Fibroblast of lung (primary cell): Measurements from ENCODE around the gene TF. TPM values are rescaled to one million over a fixed set of nuclear protein-coding genes. Genes with fewer than 3 reads are reported as not detected.

Experiments used
- DNase-seq, 2 donors: peaks; one replicate each; pipeline versions ENCODE4 v3.0.0 to v3.0.0-alpha.2; 2010; ENCODE audit warnings: low read depth in 2 of 2
- H2AFZ ChIP-seq: 2 replicates; pipeline ENCODE4 v1.5.1; 2012; ENCODE audit warnings: low read length, control low read depth, inconsistent platforms
- H3K27ac ChIP-seq: 2 replicates; pipeline ENCODE4 v1.5.1; 2011; ENCODE audit warnings: low read length, control low read depth; ENCODE audit not compliant: insufficient read depth
- H3K27me3 ChIP-seq: 2 replicates; pipeline ENCODE4 v1.5.1; 2011; ENCODE audit warnings: mild to moderate bottlenecking, low read length; ENCODE audit not compliant: control insufficient read depth, insufficient read depth
- H3K36me3 ChIP-seq: 2 replicates; pipeline ENCODE4 v1.5.1; 2011; ENCODE audit warnings: low read length; ENCODE audit not compliant: control insufficient read depth, insufficient read depth
- H3K4me1 ChIP-seq: 2 replicates; pipeline ENCODE4 v1.5.1; 2011; ENCODE audit warnings: low read length; ENCODE audit not compliant: control insufficient read depth, insufficient read depth; ENCODE audit errors: extremely low read depth
- H3K4me2 ChIP-seq: 2 replicates; pipeline ENCODE4 v1.5.1; 2011; ENCODE audit warnings: low read length, control low read depth; ENCODE audit not compliant: insufficient read depth; ENCODE audit errors: extremely low read depth
- H3K4me3 ChIP-seq, 4 experiments: fragments of 200-600 bp in 1 of 4; sonication (generic) in 1 of 4; replicated peaks in 1 of 4; 2 replicates each; pipeline ENCODE4 v1.5.1; 2011 to 2016; ENCODE audit warnings: low read length in 4 of 4, low read depth in 3 of 4, mild to moderate bottlenecking in 3 of 4, control low read depth in 2 of 4, inconsistent platforms in 1 of 4, mixed read lengths in 1 of 4; ENCODE audit not compliant: insufficient read depth in 1 of 4; ENCODE audit errors: control extremely low read depth in 1 of 4
- H3K79me2 ChIP-seq: 2 replicates; pipeline ENCODE4 v1.5.1; 2012; ENCODE audit warnings: mild to moderate bottlenecking, low read length, inconsistent platforms; ENCODE audit not compliant: control insufficient read depth, insufficient read depth
- H3K9ac ChIP-seq: 2 replicates; pipeline ENCODE4 v1.5.1; 2011; ENCODE audit warnings: mild to moderate bottlenecking, low read length, control low read depth; ENCODE audit not compliant: insufficient read depth
- H3K9me3 ChIP-seq: 2 replicates; pipeline ENCODE4 v1.5.1; 2012; ENCODE audit warnings: low read depth, low read length; ENCODE audit not compliant: control insufficient read depth, insufficient read depth
- H4K20me1 ChIP-seq: 2 replicates; pipeline ENCODE4 v1.5.1; 2011; ENCODE audit warnings: low read length; ENCODE audit not compliant: control insufficient read depth, insufficient read depth; ENCODE audit errors: extremely low read depth
- CTCF ChIP-seq, 2 donors: IDR thresholded peaks in 1 of 2; conservative IDR thresholded peaks in 1 of 2; 1 replicate in 1 of 2; 2 replicates in 1 of 2; pipeline ENCODE4 v1.5.1; 2011 to 2012; ENCODE audit warnings: low read length in 2 of 2, control low read depth in 1 of 2, inconsistent platforms in 1 of 2, low read depth in 1 of 2, mild to moderate bottlenecking in 1 of 2
- EZH2 ChIP-seq: IDR thresholded peaks from 2 replicates; pipeline ENCODE4 v1.5.1; 2012; ENCODE audit warnings: low read length, control low read depth, mild to moderate bottlenecking; ENCODE audit errors: missing control alignments
- polyA plus RNA-seq, 2 donors: library from polyadenylated mRNA; depleted of rRNA in 1 of 2; stranded (reverse) in 1 of 2; unstranded in 1 of 2; fragments of >200 nt; gene quantifications; 2 replicates each; pipeline ENCODE4 v1.2.1, GENCODE V29; 2011 to 2012; ENCODE audit warnings: missing spikeins in 1 of 2
- total RNA-seq: library from RNA; depleted of rRNA; stranded (reverse); fragments of >200 nt; gene quantifications from 2 replicates; pipeline ENCODE4 v1.2.1, GENCODE V29; 2014

TF gene
- total and polyA plus RNA-seq, 2 donors (not counting 1 experiment from before 2014, with no cell fraction given) = 0.05 to 0.33 TPM

DNA sequence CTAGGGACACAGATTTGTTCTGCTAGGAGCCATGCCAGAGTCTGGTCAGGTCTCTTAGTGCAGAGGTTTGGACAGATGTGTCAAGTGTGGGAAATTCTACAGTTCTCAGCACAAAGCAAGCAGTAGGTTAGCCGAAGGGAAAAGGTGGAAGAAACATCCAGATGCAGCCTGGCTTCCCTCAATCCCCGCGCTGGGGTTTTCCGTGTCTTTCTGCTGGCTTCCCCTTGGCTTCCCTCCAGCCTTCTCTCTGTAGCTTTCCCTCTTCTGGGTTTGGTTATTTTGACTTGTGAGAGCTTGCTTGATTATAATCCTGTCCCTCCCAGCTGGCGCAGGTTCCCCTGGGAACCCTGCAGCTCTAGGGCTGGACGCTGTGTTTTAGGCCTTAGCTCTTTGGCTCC is 4.1 kb downstream of the TF start:
- Histone ChIP-seq H3K9ac (no peak overlapping the region), H3K4me3 (no peak overlapping the region), H3K27me3 (peaks cover 11% of the 10 kb centered on the region), H3K4me2 (no peak overlapping the region), H4K20me1 (no peaks in the 10 kb centered on the region), H3K4me1 (no peaks in the 10 kb centered on the region), H3K9me3 (no peaks in the 10 kb centered on the region), H2AFZ (no peak overlapping the region), H3K79me2 (no peaks in the 10 kb centered on the region), H3K27ac (no peak overlapping the region), H3K36me3 (no peaks in the 10 kb centered on the region)
- no peak for DNase-seq
- TF ChIP-seq EZH2 (no peak), CTCF (conservative IDR thresholded peaks at IDR 0.05 in 1 of 2, IDR thresholded peaks at IDR 0.05 in 1 of 2; ENCODE audit: low read depth in 1 of 2, low read length in 2 of 2) (no peak)

GRCh38 chr3:133753107-133753778 is 7.0 kb downstream of the TF start:
- Histone ChIP-seq H3K27ac (no peak overlapping the region), H3K9me3 (no peaks in the 10 kb centered on the region), H2AFZ (no peak overlapping the region), H3K4me2 (no peak overlapping the region), H3K4me1 (no peaks in the 10 kb centered on the region), H3K27me3 (no peaks in the 10 kb centered on the region), H3K79me2 (no peaks in the 10 kb centered on the region), H3K36me3 (no peaks in the 10 kb centered on the region), H4K20me1 (no peaks in the 10 kb centered on the region), H3K9ac (no peak overlapping the region), H3K4me3 (no peak overlapping the region)
- no peak for DNase-seq
- TF ChIP-seq EZH2 (no peak), CTCF (conservative IDR thresholded peaks at IDR 0.05 in 1 of 2, IDR thresholded peaks at IDR 0.05 in 1 of 2; ENCODE audit: low read depth in 1 of 2, low read length in 2 of 2) (no peak)

GRCh38 chr3:133753779-133754164 is 7.6 kb downstream of the TF start:
- no peak for TF ChIP-seq CTCF (conservative IDR thresholded peaks at IDR 0.05 in 1 of 2, IDR thresholded peaks at IDR 0.05 in 1 of 2; ENCODE audit: low read depth in 1 of 2, low read length in 2 of 2)
- TF ChIP-seq EZH2 = no peak
- Histone ChIP-seq H4K20me1 (no peaks in the 10 kb centered on the region), H3K9ac (no peak overlapping the region), H3K4me2 (no peak overlapping the region), H3K27ac (no peak overlapping the region), H3K27me3 (no peaks in the 10 kb centered on the region), H3K4me1 (no peaks in the 10 kb centered on the region), H3K36me3 (no peaks in the 10 kb centered on the region), H3K4me3 (no peak overlapping the region), H3K9me3 (no peaks in the 10 kb centered on the region), H2AFZ (no peak overlapping the region), H3K79me2 (no peaks in the 10 kb centered on the region)
- DNase-seq = no peak
